ENCODE measurements around the gene ZNF487. TPM values are rescaled to one million over a fixed set of nuclear protein-coding genes. Genes with fewer than 3 reads are reported as not detected.
A peak's percentile ranks its signal among the peaks of the same experiment; 100 is the strongest.

Gene ZNF487
- total and polyA plus RNA-seq, 2 of the 13 experiments (the other 11 are each of a cell fraction or from before 2014, with no cell fraction given): 7.4 to 8.8 TPM

DNA sequence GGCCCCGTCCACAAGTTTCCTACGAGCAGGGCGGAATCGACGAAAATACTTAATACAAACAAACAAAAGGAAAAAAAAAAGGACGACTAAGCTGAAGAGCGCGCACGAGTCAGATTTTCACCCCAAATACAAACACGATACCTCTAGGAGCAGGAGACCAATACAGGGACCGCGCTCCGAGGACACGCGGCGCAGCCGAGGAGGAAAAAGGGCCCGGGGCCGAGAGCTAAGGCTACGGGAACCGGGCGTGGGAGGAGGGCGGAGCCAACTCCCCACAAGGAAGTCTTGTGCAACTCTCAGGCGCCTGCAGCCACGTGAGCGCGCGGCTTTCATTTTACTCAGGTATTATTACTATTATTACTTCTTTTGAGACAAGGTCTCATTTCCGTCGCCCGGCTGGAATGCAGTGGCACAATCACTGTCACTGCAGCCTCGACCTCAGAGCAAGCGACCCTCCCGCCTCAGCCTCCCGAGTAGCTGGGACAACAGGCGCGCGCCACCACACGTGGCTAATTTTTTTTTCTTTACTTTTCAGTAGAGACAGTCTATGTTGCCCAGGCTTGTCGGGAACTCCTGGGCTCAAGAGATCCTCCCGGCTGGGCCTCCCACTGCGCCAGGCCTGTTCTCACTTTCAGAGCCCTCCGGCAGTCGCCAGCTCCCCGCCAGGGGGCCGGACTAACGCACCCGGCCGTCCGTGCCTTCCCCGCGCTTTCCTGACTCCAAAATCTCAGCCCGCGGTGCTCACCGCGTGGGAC lies 29.2 kb upstream of the ZNF487 start (continued):
- TF ChIP-seq, protein P1, sequence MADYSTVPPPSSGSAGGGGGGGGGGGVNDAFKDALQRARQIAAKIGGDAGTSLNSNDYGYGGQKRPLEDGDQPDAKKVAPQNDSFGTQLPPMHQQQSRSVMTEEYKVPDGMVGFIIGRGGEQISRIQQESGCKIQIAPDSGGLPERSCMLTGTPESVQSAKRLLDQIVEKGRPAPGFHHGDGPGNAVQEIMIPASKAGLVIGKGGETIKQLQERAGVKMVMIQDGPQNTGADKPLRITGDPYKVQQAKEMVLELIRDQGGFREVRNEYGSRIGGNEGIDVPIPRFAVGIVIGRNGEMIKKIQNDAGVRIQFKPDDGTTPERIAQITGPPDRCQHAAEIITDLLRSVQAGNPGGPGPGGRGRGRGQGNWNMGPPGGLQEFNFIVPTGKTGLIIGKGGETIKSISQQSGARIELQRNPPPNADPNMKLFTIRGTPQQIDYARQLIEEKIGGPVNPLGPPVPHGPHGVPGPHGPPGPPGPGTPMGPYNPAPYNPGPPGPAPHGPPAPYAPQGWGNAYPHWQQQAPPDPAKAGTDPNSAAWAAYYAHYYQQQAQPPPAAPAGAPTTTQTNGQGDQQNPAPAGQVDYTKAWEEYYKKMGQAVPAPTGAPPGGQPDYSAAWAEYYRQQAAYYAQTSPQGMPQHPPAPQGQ (CRISPR knock-in tag; IDR thresholded peaks at IDR 0.05; ENCODE audit: borderline replicate concordance): no peak
- TF ChIP-seq TEAD3 (CRISPR knock-in tag; optimal IDR thresholded peaks at IDR 0.05; ENCODE audit: borderline replicate concordance) (peak; percentile 57), SMARCE1 (IDR thresholded peaks at IDR 0.05; ENCODE audit: borderline replicate concordance) (no peak), ZNF775 (CRISPR knock-in tag; IDR thresholded peaks at IDR 0.05; ENCODE audit: borderline replicate concordance) (no peak)
- TF ChIP-seq, protein P2, sequence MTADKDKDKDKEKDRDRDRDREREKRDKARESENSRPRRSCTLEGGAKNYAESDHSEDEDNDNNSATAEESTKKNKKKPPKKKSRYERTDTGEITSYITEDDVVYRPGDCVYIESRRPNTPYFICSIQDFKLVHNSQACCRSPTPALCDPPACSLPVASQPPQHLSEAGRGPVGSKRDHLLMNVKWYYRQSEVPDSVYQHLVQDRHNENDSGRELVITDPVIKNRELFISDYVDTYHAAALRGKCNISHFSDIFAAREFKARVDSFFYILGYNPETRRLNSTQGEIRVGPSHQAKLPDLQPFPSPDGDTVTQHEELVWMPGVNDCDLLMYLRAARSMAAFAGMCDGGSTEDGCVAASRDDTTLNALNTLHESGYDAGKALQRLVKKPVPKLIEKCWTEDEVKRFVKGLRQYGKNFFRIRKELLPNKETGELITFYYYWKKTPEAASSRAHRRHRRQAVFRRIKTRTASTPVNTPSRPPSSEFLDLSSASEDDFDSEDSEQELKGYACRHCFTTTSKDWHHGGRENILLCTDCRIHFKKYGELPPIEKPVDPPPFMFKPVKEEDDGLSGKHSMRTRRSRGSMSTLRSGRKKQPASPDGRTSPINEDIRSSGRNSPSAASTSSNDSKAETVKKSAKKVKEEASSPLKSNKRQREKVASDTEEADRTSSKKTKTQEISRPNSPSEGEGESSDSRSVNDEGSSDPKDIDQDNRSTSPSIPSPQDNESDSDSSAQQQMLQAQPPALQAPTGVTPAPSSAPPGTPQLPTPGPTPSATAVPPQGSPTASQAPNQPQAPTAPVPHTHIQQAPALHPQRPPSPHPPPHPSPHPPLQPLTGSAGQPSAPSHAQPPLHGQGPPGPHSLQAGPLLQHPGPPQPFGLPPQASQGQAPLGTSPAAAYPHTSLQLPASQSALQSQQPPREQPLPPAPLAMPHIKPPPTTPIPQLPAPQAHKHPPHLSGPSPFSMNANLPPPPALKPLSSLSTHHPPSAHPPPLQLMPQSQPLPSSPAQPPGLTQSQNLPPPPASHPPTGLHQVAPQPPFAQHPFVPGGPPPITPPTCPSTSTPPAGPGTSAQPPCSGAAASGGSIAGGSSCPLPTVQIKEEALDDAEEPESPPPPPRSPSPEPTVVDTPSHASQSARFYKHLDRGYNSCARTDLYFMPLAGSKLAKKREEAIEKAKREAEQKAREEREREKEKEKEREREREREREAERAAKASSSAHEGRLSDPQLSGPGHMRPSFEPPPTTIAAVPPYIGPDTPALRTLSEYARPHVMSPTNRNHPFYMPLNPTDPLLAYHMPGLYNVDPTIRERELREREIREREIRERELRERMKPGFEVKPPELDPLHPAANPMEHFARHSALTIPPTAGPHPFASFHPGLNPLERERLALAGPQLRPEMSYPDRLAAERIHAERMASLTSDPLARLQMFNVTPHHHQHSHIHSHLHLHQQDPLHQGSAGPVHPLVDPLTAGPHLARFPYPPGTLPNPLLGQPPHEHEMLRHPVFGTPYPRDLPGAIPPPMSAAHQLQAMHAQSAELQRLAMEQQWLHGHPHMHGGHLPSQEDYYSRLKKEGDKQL (CRISPR knock-in tag; IDR thresholded peaks at IDR 0.05; ENCODE audit: low read depth): no peak

Data from HepG2 (cell line).